Measurements from ENCODE around the gene ATP6V1B1.

Gene ATP6V1B1

GRCh38 chr2:70905443-70906421, 30.0 kb upstream of the ATP6V1B1 start:
- Histone ChIP-seq H3K36me3 (ENCODE audit: insufficient read depth, low read length) (no peaks in the 10 kb centered on the region), H3K4me1 (ENCODE audit: insufficient read depth, low read length) (peaks cover 8% of the 10 kb centered on the region; the same call in 1 of the 2 replicates), H3K9me3 (ENCODE audit: control insufficient read depth, insufficient read depth, low read length) (no peaks in the 10 kb centered on the region), H3K9ac (ENCODE audit: low read depth, low read length) (no peak overlapping the region)

DNA sequence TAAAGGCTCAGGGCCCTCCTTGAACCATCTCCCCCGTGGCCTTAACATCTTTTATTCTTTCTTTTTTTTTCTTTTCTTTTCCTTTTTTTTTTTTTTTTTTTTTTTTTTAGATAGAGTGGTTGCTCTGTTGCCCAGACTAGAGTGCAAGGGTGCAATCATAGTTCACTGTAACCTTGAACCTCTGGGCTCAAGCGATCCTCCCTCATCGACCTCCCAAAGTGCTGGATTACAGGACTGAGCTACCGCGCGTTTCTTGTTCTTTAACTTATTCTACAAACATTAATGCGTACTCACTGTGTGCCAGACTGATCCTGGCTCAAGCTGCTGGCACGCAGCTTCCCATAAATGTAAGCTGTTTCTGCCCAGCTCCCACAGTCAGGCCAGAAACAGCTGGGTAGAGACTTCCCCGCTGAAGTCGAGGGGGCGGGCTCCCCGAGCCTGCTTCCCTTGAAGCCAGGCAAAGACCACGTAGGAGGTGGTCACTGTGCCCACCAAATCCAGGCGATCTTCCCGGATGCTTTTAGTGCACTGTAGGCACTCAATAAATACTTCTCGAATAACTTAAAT, 29.2 kb upstream of the ATP6V1B1 start:
- no peak overlapping the region for H3K9ac ChIP-seq (ENCODE audit: low read depth, low read length)
- no peaks in the 10 kb centered on the region for H3K36me3 ChIP-seq (ENCODE audit: insufficient read depth, low read length)
- H3K4me1 ChIP-seq (ENCODE audit: insufficient read depth, low read length): peaks cover 8% of the 10 kb centered on the region; the same call in 1 of the 2 replicates
- H3K9me3 ChIP-seq (ENCODE audit: control insufficient read depth, insufficient read depth, low read length): no peaks in the 10 kb centered on the region

DNA sequence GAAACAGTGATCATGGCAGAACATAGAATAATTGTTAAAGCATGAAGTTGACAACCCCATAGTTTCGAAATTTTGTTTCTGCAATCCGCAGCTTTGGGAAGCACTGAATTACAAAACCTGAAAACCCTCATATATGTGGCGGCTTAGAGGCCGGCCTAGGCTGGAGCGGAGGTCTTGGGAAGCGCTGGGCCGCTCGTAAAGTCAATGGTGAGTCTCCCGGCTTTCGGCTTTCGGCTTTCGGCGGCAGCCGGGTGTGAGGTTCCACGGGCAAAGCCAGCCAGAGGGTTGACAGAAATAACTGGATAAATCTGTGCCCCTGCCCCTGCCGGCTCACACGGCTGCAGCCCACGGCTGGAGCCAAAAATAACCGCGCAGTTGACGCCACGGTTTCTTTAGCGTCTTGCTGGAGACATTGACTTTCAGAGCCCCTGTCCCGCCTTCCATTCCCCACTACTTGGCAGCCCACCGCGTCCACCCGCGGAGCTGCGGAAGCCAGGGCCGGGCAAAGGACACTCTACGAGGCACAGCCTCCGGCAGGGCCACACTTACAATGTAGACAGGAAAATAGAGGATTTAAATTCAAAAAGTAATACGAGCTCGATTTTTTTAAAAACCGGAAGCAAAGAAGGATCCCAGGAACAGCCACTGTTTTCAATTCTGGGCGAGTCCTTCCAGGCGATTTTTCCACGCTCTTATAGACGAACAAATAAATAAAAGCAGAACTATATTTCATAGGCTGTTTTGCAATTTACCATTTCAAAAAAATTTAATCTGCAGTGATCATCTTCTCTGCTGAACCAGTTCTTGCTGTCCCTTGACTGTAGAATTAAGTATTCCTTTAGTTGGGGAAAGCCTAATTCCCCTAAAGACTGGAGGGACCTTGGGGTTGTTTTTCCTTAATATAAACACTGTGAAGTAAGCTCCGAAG, 28.3 kb upstream of the ATP6V1B1 start:
- Histone ChIP-seq H3K36me3 (ENCODE audit: insufficient read depth, low read length) (no peaks in the 10 kb centered on the region), H3K9ac (ENCODE audit: low read depth, low read length) (0 out of 2 replicates have a peak overlapping the region, but pooled peaks have one; percentile 3), H3K4me1 (ENCODE audit: insufficient read depth, low read length) (peaks cover 8% of the 10 kb centered on the region; the same call in 1 of the 2 replicates), H3K9me3 (ENCODE audit: control insufficient read depth, insufficient read depth, low read length) (no peaks in the 10 kb centered on the region)

GRCh38 chr2:70916291-70916690, 19.4 kb upstream of the ATP6V1B1 start:
- H3K36me3 ChIP-seq (ENCODE audit: insufficient read depth, low read length): no peaks in the 10 kb centered on the region
- no peaks in the 10 kb centered on the region for H3K4me1 ChIP-seq (ENCODE audit: insufficient read depth, low read length)
- no peak overlapping the region for H3K9ac ChIP-seq (ENCODE audit: low read depth, low read length)
- no peaks in the 10 kb centered on the region for H3K9me3 ChIP-seq (ENCODE audit: control insufficient read depth, insufficient read depth, low read length)

DNA sequence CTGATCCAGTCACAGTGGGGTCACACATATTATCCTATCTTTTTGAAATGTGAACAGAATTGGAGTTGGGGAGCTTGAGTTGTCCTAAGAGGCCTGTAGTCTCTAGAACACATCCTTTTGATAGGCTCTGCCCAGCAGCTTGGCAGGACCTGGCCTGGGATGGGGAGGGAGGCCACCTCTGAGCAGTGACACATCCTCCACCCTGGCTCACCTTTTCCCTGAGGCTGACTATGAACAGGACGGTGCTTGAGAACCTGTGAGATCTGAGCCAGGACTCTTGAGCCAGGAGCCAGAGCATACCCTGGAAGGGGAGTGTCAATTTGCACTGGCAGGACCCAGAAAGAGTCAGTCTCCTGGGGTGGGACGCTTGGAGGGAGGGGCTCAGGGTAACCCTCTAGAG, 17.7 kb upstream of the ATP6V1B1 start:
- Histone ChIP-seq H3K4me1 (ENCODE audit: insufficient read depth, low read length) (peaks cover 11% of the 10 kb centered on the region), H3K9me3 (ENCODE audit: control insufficient read depth, insufficient read depth, low read length) (no peaks in the 10 kb centered on the region), H3K36me3 (ENCODE audit: insufficient read depth, low read length) (no peaks in the 10 kb centered on the region), H3K9ac (ENCODE audit: low read depth, low read length) (no peak overlapping the region)

GRCh38 chr2:70919672-70920366, 15.9 kb upstream of the ATP6V1B1 start:
- Histone ChIP-seq H3K4me1 (ENCODE audit: insufficient read depth, low read length) (peaks cover 12% of the 10 kb centered on the region), H3K9me3 (ENCODE audit: control insufficient read depth, insufficient read depth, low read length) (no peaks in the 10 kb centered on the region), H3K36me3 (ENCODE audit: insufficient read depth, low read length) (no peaks in the 10 kb centered on the region), H3K9ac (ENCODE audit: low read depth, low read length) (no peak overlapping the region)

GRCh38 chr2:70920367-70920715, 15.4 kb upstream of the ATP6V1B1 start:
- no peaks in the 10 kb centered on the region for H3K36me3 ChIP-seq (ENCODE audit: insufficient read depth, low read length)
- H3K4me1 ChIP-seq (ENCODE audit: insufficient read depth, low read length): peaks cover 12% of the 10 kb centered on the region
- H3K9ac ChIP-seq (ENCODE audit: low read depth, low read length): no peak overlapping the region
- H3K9me3 ChIP-seq (ENCODE audit: control insufficient read depth, insufficient read depth, low read length): no peaks in the 10 kb centered on the region

DNA sequence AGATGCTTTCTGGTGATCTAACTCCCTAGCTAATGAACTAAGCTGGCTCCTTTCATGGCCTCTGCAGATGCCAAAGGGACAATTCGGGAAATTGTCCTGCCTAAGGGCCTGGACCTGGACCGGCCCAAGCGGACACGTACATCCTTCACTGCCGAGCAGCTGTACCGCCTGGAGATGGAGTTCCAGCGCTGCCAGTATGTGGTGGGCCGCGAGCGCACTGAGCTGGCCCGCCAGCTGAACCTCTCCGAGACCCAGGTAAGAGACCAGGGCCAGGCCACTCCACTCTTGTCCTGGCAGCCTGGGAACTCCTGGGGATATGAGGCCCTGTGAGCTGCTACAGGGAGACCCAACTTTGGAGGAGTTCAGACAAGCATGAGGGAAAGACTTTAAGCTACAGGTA, 14.7 kb upstream of the ATP6V1B1 start:
- Histone ChIP-seq H3K9ac (ENCODE audit: low read depth, low read length) (no peak overlapping the region), H3K36me3 (ENCODE audit: insufficient read depth, low read length) (no peaks in the 10 kb centered on the region), H3K9me3 (ENCODE audit: control insufficient read depth, insufficient read depth, low read length) (no peaks in the 10 kb centered on the region), H3K4me1 (ENCODE audit: insufficient read depth, low read length) (peaks cover 12% of the 10 kb centered on the region)

GRCh38 chr2:70921839-70922234, 13.9 kb upstream of the ATP6V1B1 start:
- no peaks in the 10 kb centered on the region for H3K36me3 ChIP-seq (ENCODE audit: insufficient read depth, low read length)
- H3K4me1 ChIP-seq (ENCODE audit: insufficient read depth, low read length): peaks cover 12% of the 10 kb centered on the region
- no peak overlapping the region for H3K9ac ChIP-seq (ENCODE audit: low read depth, low read length)
- no peaks in the 10 kb centered on the region for H3K9me3 ChIP-seq (ENCODE audit: control insufficient read depth, insufficient read depth, low read length)

DNA sequence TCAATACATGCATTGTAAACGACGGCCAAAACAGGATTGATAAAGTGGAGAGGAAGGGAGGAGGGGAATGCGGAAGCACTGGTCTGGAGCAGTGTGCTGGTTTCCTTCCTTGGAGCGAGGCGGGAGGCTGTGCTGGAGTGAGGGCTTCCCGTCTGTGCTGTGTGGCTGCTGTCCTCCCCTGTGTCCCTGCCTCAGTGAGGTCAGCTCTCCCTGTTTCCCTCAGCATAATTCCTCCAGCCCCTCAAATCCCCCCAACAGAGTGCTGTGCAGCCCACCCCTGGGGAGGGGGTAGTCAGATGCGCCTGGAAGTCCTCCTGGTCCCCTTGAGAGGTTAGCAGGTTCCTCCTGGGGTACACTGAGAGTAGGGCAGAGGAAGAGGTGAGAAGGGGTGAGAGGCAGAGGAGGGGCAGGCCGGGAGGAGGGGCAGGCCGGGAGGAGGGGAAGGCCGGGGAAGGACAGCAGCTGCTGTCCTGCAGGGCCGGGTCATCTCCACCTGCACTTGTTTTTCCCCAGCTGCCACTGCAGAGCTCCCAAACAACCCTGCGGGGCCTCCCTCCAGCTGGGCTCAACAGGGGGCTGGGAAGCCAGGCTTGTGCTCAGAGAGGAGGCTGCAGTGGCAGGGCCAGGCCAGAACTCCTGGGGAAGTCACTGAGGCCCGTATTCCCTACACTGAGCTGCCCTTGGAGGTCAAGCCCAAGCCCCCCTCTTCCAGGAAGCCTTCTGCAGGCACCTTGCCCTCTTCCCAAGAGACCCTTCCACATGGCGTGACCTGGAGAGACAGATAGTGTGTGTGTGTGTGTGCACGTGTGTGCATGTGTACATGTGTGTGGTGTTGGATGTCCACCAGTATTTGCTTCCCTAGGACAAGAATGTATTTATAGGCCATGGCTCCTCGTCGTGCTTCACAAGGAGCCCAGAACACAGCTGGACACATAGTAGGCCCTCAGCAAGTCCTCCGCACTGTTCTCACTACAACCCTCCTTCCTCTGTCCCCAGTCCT, 13.2 kb upstream of the ATP6V1B1 start:
- Histone ChIP-seq H3K4me1 (ENCODE audit: insufficient read depth, low read length) (peaks cover 12% of the 10 kb centered on the region), H3K9ac (ENCODE audit: low read depth, low read length) (no peak overlapping the region), H3K36me3 (ENCODE audit: insufficient read depth, low read length) (no peaks in the 10 kb centered on the region), H3K9me3 (ENCODE audit: control insufficient read depth, insufficient read depth, low read length) (no peaks in the 10 kb centered on the region)

DNA sequence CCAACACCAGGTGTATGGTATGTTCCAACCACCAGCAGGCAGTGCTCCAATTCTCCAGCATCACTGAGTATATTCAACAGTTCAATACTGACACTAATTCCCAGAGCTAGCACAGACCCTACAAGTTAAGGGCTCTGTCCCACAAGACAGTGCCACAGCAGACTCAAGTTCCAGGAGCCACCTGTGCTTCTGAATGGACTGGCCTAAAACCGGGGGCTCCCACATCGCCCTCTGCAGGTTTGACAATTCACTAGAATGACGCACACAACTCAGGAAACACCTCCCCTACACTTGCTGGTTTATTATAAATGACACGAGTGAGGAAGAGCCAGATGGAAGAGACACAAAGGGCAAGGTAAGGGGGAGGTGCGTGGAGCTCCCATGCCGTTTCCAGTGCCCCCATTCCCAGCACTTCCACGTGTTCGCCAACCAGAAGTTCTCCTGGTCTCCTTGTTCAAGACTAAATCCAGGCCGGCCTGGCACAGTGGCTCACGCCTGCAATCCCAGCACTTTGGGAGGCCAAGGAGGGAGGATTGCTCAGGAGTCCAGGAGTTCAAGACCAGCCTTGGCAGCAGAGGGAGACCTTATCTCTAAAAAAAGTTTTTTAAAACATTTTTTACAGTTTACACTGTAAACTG, 12.2 kb upstream of the ATP6V1B1 start:
- Histone ChIP-seq H3K9me3 (ENCODE audit: control insufficient read depth, insufficient read depth, low read length) (no peaks in the 10 kb centered on the region), H3K4me1 (ENCODE audit: insufficient read depth, low read length) (peaks cover 12% of the 10 kb centered on the region), H3K9ac (ENCODE audit: low read depth, low read length) (no peak overlapping the region), H3K36me3 (ENCODE audit: insufficient read depth, low read length) (no peaks in the 10 kb centered on the region)

- H3K9me3 ChIP-seq (ENCODE audit: control insufficient read depth, insufficient read depth, low read length): no peaks in the 10 kb centered on the region
- H3K9ac ChIP-seq (ENCODE audit: low read depth, low read length): no peak overlapping the region
- peaks cover 12% of the 10 kb centered on the region for H3K4me1 ChIP-seq (ENCODE audit: insufficient read depth, low read length)
- no peaks in the 10 kb centered on the region for H3K36me3 ChIP-seq (ENCODE audit: insufficient read depth, low read length)
These were observed 9.7 kb upstream of the ATP6V1B1 start for GRCh38 chr2:70926042-70926441.

Measured in ES-I3 (cell line).